Type B pancreatic cell (in vitro differentiated cells): ENCODE results near the gene CFAP299. TPM values are rescaled to one million over a fixed set of nuclear protein-coding genes. Genes with fewer than 3 reads are reported as not detected.
"Not testable (repeated sequence)": the region's sequence is repeated elsewhere in the genome, so short reads cannot be mapped to it uniquely, and the experiment has no call there.

ENCODE experiments used
- DNase-seq: peaks from one replicate; pipeline ENCODE4 v3.0.0; 2021; ENCODE audit warnings: mixed read lengths; ENCODE audit not compliant: unreplicated experiment; ENCODE audit errors: extremely low spot score
- H3K27ac Mint-ChIP-seq: 2 replicates; pipeline ENCODE4 v1.8.0; 2021; ENCODE audit warnings: mild to moderate bottlenecking, mixed read lengths
- H3K27me3 Mint-ChIP-seq: 2 replicates; pipeline ENCODE4 v1.8.0; 2021; ENCODE audit warnings: mixed read lengths
- H3K36me3 Mint-ChIP-seq: 2 replicates; pipeline ENCODE4 v1.8.0; 2021; ENCODE audit warnings: mixed read lengths
- H3K4me1 Mint-ChIP-seq: one replicate; pipeline ENCODE4 v1.8.0; 2021; ENCODE audit warnings: mixed read lengths; ENCODE audit not compliant: unreplicated experiment
- H3K4me3 Mint-ChIP-seq: 2 replicates; pipeline ENCODE4 v1.8.0; 2021; ENCODE audit warnings: mild to moderate bottlenecking, mixed read lengths
- H3K9me3 Mint-ChIP-seq: 2 replicates; pipeline ENCODE4 v1.8.0; 2021; ENCODE audit warnings: mixed read lengths
- CTCF ChIP-seq: fragments of 200-600 bp; sonication (generic); conservative IDR thresholded peaks from 2 replicates; pipeline ENCODE4 v1.5.0; 2021; ENCODE audit warnings: antibody characterized with exemption, mild to moderate bottlenecking
- total RNA-seq: library from RNA; stranded (reverse); gene quantifications from 2 replicates; pipeline ENCODE4 v1.2.1, GENCODE V29; 2021; ENCODE audit warnings: low replicate concordance

CFAP299 gene
- total RNA-seq, 1 donor from 2014 or later, result 1.1 TPM

- Mint-ChIP-seq H3K27me3 (no peaks in the 10 kb centered on the region), H3K4me3 (no peak overlapping the region), H3K36me3 (no peaks in the 10 kb centered on the region), H3K27ac (no peak overlapping the region), H3K4me1 (no peaks in the 10 kb centered on the region), H3K9me3 (no peaks in the 10 kb centered on the region)
- no peak for TF ChIP-seq CTCF
- DNase-seq, result no peak
Observed at GRCh38 chr4:80646061-80646460, 310.5 kb downstream of the CFAP299 start.

- Mint-ChIP-seq H3K4me3 (no peak overlapping the region), H3K27ac (no peak overlapping the region), H3K4me1 (no peaks in the 10 kb centered on the region)
Observed at GRCh38 chr4:80655662-80656061, 320.1 kb downstream of the CFAP299 start.

GRCh38 chr4:80670118-80670517 is 334.6 kb downstream of the CFAP299 start:
- not testable (repeated sequence) for DNase-seq

More at GRCh38 chr4:80655662-80656061, 320.1 kb downstream of the CFAP299 start:
- Mint-ChIP-seq H3K27me3 (no peaks in the 10 kb centered on the region), H3K9me3 (no peaks in the 10 kb centered on the region), H3K36me3 (no peaks in the 10 kb centered on the region)
- no peak for TF ChIP-seq CTCF
- DNase-seq, result no peak

GRCh38 chr4:80678413-80678812 is 342.9 kb downstream of the CFAP299 start:
- Mint-ChIP-seq H3K4me1 (no peaks in the 10 kb centered on the region), H3K4me3 (no peak overlapping the region), H3K27me3 (peaks cover 5% of the 10 kb centered on the region), H3K9me3 (no peaks in the 10 kb centered on the region), H3K36me3 (no peaks in the 10 kb centered on the region), H3K27ac (no peak overlapping the region)
- TF ChIP-seq CTCF, result no peak
- DNase-seq, result no peak

More at GRCh38 chr4:80670118-80670517, 334.6 kb downstream of the CFAP299 start:
- H3K27ac Mint-ChIP-seq, H3K4me1 Mint-ChIP-seq, H3K9me3 Mint-ChIP-seq, H3K36me3 Mint-ChIP-seq, H3K4me3 Mint-ChIP-seq, H3K27me3 Mint-ChIP-seq: not testable (repeated sequence)

- H3K4me1 Mint-ChIP-seq, result no peaks in the 10 kb centered on the region
- H3K27me3 Mint-ChIP-seq, result peaks cover 5% of the 10 kb centered on the region
- TF ChIP-seq CTCF, result no peak
- H3K27ac Mint-ChIP-seq, result no peak overlapping the region
- H3K36me3 Mint-ChIP-seq, result no peaks in the 10 kb centered on the region
- H3K4me3 Mint-ChIP-seq, result no peak overlapping the region
- H3K9me3 Mint-ChIP-seq, result no peaks in the 10 kb centered on the region
- DNase-seq, result no peak
Observed at GRCh38 chr4:80680934-80681333, 345.4 kb downstream of the CFAP299 start.

GRCh38 chr4:80685214-80685613 is 349.7 kb downstream of the CFAP299 start:
- no peak for DNase-seq
- Mint-ChIP-seq H3K27me3 (peaks cover 3% of the 10 kb centered on the region), H3K4me3 (no peak overlapping the region), H3K4me1 (no peaks in the 10 kb centered on the region), H3K9me3 (no peaks in the 10 kb centered on the region), H3K27ac (no peak overlapping the region), H3K36me3 (no peaks in the 10 kb centered on the region)
- no peak for TF ChIP-seq CTCF

- DNase-seq, H3K36me3 Mint-ChIP-seq, H3K4me3 Mint-ChIP-seq, H3K9me3 Mint-ChIP-seq, H3K4me1 Mint-ChIP-seq, H3K27ac Mint-ChIP-seq, H3K27me3 Mint-ChIP-seq: not testable (repeated sequence)
Observed at GRCh38 chr4:80687736-80688135, 352.2 kb downstream of the CFAP299 start.
